ENCODE data around the gene DNAI1.
A peak's percentile ranks its signal among the peaks of the same experiment; 100 is the strongest.

The DNAI1 gene

GRCh38 chr9:34518896-34519295 lies 60.3 kb downstream of the DNAI1 start:
- TF ChIP-seq FOXM1 (IDR thresholded peaks at IDR 0.05; ENCODE audit: borderline replicate concordance, low read depth) = no peak
- TF ChIP-seq RAD21 (IDR thresholded peaks at IDR 0.05; ENCODE audit: low read depth) = no peak
- no peak for TF ChIP-seq EP300 (IDR thresholded peaks at IDR 0.05; ENCODE audit: borderline replicate concordance)
- TF ChIP-seq MAX (IDR thresholded peaks at IDR 0.05) = no peak
- no peak for TF ChIP-seq TEAD4 (IDR thresholded peaks at IDR 0.05)
- no peak for TF ChIP-seq TCF12 (IDR thresholded peaks at IDR 0.05; ENCODE audit: low read depth)
- no peak for TF ChIP-seq EGR1 (IDR thresholded peaks at IDR 0.05)
- TF ChIP-seq ZBTB7A (IDR thresholded peaks at IDR 0.05; ENCODE audit: low read depth) = no peak
- no peak for TF ChIP-seq YY1 (IDR thresholded peaks at IDR 0.05; ENCODE audit: low read depth)
- no peak for TF ChIP-seq USF1 (IDR thresholded peaks at IDR 0.05)
- no peak for TF ChIP-seq REST (IDR thresholded peaks at IDR 0.05; ENCODE audit: low read depth)

DNA sequence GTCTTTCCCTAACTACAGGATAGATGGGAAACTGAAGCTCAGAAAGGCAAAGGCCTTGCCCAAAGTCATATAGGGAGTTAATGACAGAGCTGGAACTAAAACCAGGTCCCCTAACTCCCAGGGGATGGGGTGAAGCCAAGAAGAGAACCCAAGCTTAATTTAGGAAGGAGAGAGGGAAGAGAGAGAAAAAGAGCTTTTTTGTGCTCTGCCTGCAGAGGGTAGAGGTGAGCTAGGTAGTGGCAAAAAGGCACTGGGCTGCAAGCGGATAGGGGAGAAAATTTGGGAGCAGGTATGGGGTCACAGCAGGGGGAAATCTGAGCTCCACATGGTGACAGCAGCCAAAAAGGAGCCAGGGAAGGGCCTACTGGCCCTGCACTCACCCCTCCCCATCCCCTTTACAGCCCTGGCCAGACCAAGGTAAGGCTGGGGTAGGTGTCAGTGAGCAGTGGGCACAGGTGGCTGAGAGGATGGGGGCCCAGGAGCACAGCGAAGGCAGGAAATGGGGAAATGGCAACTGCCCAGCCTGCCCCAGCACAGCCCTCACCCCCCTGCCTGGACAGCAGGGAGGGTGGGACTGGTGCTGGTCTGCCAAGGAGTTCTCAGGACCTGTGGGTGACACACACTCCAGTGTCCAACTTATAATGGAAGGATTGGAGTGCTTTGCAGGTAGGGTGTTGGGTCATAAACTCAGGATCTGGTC lies 60.9 kb downstream of the DNAI1 start:
- TF ChIP-seq RAD21 (IDR thresholded peaks at IDR 0.05; ENCODE audit: low read depth) (peak; percentile 26; the same call in 1 of the 2 replicates), USF1 (IDR thresholded peaks at IDR 0.05) (no peak)

DNA sequence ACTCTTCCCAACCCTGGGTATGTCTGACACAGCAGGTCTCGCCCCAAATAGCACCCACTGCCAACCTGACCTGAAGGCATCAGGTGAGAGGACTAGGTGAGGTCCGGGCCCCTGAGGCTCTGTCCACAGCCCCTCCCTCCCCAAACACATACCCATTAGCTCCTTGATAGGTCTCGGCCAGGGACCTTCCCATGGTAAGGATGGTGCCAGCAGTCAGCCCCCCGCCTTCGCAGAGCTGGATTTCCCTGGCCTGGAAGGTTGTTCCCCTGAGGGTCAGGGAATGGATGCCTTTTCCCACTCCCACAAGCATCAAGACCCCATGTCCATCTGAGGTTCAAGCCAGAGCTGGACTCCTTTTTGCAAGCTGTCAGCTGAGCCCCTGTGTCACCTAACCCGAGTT lies 61.5 kb downstream of the DNAI1 start:
- TF ChIP-seq RAD21 (IDR thresholded peaks at IDR 0.05; ENCODE audit: low read depth) = no peak
- TF ChIP-seq ZBTB7A (IDR thresholded peaks at IDR 0.05; ENCODE audit: low read depth) = no peak
- TF ChIP-seq TEAD4 (IDR thresholded peaks at IDR 0.05) = no peak
- TF ChIP-seq CEBPB (IDR thresholded peaks at IDR 0.05) = no peak
- TF ChIP-seq TAF1 (IDR thresholded peaks at IDR 0.05; ENCODE audit: low read depth) = no peak
- TF ChIP-seq NFIC (IDR thresholded peaks at IDR 0.05) = no peak
- no peak for TF ChIP-seq TCF12 (IDR thresholded peaks at IDR 0.05; ENCODE audit: low read depth)
- TF ChIP-seq CREB1 (IDR thresholded peaks at IDR 0.05; ENCODE audit: low read depth) = no peak
- TF ChIP-seq MAX (IDR thresholded peaks at IDR 0.05) = no peak

DNA sequence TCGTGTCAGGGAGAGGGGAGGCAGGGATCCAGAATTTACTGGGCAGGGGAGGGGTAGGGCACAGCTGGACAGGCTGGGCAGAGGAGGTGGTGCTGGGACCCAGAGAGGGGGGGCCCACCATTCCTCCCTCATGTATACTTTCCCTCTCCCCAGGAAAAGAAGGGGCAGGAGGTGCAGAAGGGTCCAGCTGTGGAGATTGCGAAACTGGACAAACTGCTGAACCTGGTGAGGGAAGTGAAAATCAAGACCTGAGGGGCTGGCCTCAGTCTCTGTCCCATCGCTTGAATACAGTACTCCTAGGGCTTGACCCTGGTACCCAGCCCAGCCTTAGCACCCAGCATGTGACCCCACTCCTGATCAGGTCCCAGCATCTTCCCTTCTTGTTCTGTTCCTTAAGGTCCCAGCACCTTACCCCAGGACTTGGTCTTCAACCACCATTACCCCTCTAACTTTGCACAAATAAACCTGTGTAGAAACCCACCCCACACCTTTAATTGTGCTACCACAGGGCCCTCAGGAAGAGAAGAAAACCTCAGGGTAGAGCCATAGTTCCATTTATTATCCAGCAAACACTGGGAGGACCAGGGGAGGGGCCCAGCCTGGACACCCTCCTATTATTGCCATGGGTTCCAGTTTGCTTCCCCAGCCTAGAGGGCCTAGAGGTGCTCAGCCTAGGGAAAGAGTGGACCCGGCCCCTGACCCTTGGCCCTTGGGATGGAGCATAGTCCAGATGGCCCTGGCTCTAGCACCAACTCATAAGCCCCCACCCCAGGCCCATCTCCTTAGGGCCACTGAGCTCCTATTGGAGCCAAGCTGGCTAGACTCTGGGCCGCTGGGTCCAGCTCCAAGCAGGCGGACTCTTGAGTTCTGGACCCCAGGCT lies 62.1 kb downstream of the DNAI1 start:
- TF ChIP-seq CEBPB (IDR thresholded peaks at IDR 0.05) (peak; percentile 61), RAD21 (IDR thresholded peaks at IDR 0.05; ENCODE audit: low read depth) (no peak), TAF1 (IDR thresholded peaks at IDR 0.05; ENCODE audit: low read depth) (no peak)

DNA sequence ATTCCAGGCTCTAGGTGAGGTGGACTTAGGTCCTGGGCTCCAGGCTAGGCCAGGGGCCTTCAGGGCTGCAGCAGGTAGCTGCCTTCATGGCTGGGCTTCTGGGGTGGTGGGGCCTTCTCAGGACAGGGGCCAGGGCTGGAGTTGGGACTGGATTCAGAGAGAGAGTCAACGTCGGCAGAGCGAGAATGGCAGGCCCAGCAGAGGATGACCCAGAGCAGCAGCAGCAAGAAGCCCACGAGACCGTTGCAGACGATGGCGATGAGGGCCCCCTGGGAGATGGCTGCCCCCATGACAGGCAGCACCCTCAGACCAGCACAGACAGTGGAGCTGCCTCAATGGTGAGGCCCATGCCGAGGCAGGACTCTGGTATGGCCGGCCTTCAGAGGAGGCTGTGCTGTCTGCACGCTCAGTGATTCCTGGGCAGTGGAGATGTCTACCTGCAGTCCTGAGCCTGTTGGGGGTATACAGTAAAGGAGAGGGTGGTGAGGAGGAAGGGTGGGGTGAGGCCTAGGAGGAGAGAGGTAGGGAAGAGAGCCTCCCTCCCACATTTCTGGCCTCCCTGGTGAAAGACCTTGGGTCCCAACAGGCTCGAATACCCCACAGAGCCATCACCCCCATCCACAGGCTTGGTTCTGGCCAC lies 62.9 kb downstream of the DNAI1 start:
- no peak for TF ChIP-seq REST (IDR thresholded peaks at IDR 0.05; ENCODE audit: low read depth)
- TF ChIP-seq YY1 (IDR thresholded peaks at IDR 0.05; ENCODE audit: low read depth) = no peak
